AG04449 (cell line): ENCODE data around the gene LPCAT1.
"Not testable (repeated sequence)": the region's sequence is repeated elsewhere in the genome, so short reads cannot be mapped to it uniquely, and the experiment has no call there.

Source experiments
- CTCF ChIA-PET: fragments of 350-600 bp; formaldehyde crosslinking; extraction: SDS; loops from one replicate; lab custom pipeline; 2021; ENCODE audit warnings: antibody characterized with exemption; lab: Yijun Ruan, JAX
- POLR2A ChIA-PET: fragments of 400-600, 350-600 bp; formaldehyde crosslinking; extraction: SDS; loops from one replicate; lab custom pipeline; 2020; ENCODE audit warnings: antibody characterized with exemption, inconsistent platforms; lab: Yijun Ruan, JAX
- DNase-seq: peaks from one replicate; pipeline ENCODE4 v3.0.0-alpha.2; 2010; ENCODE audit warnings: low read depth, low spot score
- H3K4me3 ChIP-seq: 2 replicates; pipeline ENCODE4 v1.5.1; 2011; ENCODE audit warnings: low read depth, mild to moderate bottlenecking, control low read depth, low read length
- CTCF ChIP-seq: IDR thresholded peaks from one replicate; pipeline ENCODE4 v1.5.1; 2011; ENCODE audit warnings: mild to moderate bottlenecking, moderate library complexity, low read length, control low read depth, inconsistent platforms; ENCODE audit not compliant: insufficient read depth; ENCODE audit errors: missing control alignments

LPCAT1 gene

GRCh38 chr5:1478271-1479035, 45.3 kb downstream of the LPCAT1 start:
- POLR2A ChIA-PET, result no interaction called here

GRCh38 chr5:1477341-1477740, 46.4 kb downstream of the LPCAT1 start:
- no peak for TF ChIP-seq CTCF
- CTCF ChIA-PET, result no interaction called here
- DNase-seq, result no peak
- POLR2A ChIA-PET, result no interaction called here
- no peak overlapping the region for H3K4me3 ChIP-seq

More at GRCh38 chr5:1478271-1479035, 45.3 kb downstream of the LPCAT1 start:
- CTCF ChIA-PET, result interaction anchor here (1.0 to 2.1 kb wide), 4 partner anchors 9 to 544 kb away, joined by 3 to 12 read pairs (median 4); no protein-coding TSS in a partner anchor
- DNase-seq, result no peak
- TF ChIP-seq CTCF, result no peak
- H3K4me3 ChIP-seq, result no peak overlapping the region

- no peak for DNase-seq
- ChIA-PET POLR2A (no interaction called here), CTCF (no interaction called here)
- TF ChIP-seq CTCF, result no peak
- no peak overlapping the region for H3K4me3 ChIP-seq
These were observed 46.8 kb downstream of the LPCAT1 start for GRCh38 chr5:1476967-1477310.

GRCh38 chr5:1476181-1476966, 47.4 kb downstream of the LPCAT1 start:
- H3K4me3 ChIP-seq, result no peak overlapping the region
- no peak for TF ChIP-seq CTCF
- no peak for DNase-seq
- CTCF ChIA-PET, result interaction anchor here (0.8 kb wide), 1 partner anchor 8 kb away, joined by 3 read pairs; no protein-coding TSS in a partner anchor
- POLR2A ChIA-PET, result no interaction called here

GRCh38 chr5:1475544-1475900, 48.2 kb downstream of the LPCAT1 start:
- CTCF ChIA-PET, result interaction anchor here (2.1 kb wide), 1 partner anchor 9 kb away, joined by 7 read pairs; no protein-coding TSS in a partner anchor
- H3K4me3 ChIP-seq, DNase-seq, POLR2A ChIA-PET: not testable (repeated sequence)

GRCh38 chr5:1474866-1475543, 48.8 kb downstream of the LPCAT1 start:
- CTCF ChIA-PET, result interaction anchor here (0.7 to 2.1 kb wide), 3 partner anchors 9 to 170 kb away, joined by 3 to 7 read pairs (median 3); no protein-coding TSS in a partner anchor
- no peak for DNase-seq
- no peak overlapping the region for H3K4me3 ChIP-seq
- TF ChIP-seq CTCF, result no peak
- POLR2A ChIA-PET, result no interaction called here
